Measurements from ENCODE around the gene EFCAB6. TPM values are rescaled to one million over a fixed set of nuclear protein-coding genes. Genes with fewer than 3 reads are reported as not detected.

The EFCAB6 gene
- total and polyA plus RNA-seq, 2 of the 4 experiments (the other 2 are of a cell fraction): 0.44 to 1.1 TPM

GRCh38 chr22:43618517-43618916 is 193.6 kb downstream of the EFCAB6 start:
- DNase-seq: no peak
- ChIA-PET CTCF (no interaction called here), POLR2A (ENCODE audit: unreplicated experiment) (no interaction called here)
- BruUV-seq (replicated peaks): no TSS peak
- intact Hi-C loops (cut with micrococcal nuclease): no loop called here
- WGBS, 2 experiments (ENCODE audit: extremely low coverage in 2 of 2, insufficient read length in 1 of 2): no CpG with 5 or more reads among the region's 4 CpGs
- Histone ChIP-seq H3K23ac (ENCODE audit: low read depth, low read length) (no peak overlapping the region), H2BK20ac (ENCODE audit: low read depth, low read length) (no peak overlapping the region), H3K79me1 (ENCODE audit: low read depth in 1 of 2, low read length in 2 of 2) (no peaks in the 10 kb centered on the region), H2AK5ac (ENCODE audit: low read depth, low read length) (no peak overlapping the region), H4K91ac (ENCODE audit: insufficient read depth, low read depth, low read length) (no peak overlapping the region), H3K4me1 (ENCODE audit: control insufficient read depth, insufficient read depth, low read length) (no peaks in the 10 kb centered on the region), H4K8ac (ENCODE audit: low read depth in 2 of 2, low read length in 2 of 2) (no peak overlapping the region), H3K27ac (ENCODE audit: insufficient read depth, low read length) (no peak overlapping the region), H2AK9ac (replicated peaks; ENCODE audit: low read depth, low read length, poor library complexity) (no peak overlapping the region), H3K36me3 (ENCODE audit: control insufficient read depth, insufficient read depth, low read length) (no peaks in the 10 kb centered on the region), H3K4me3 (ENCODE audit: insufficient read depth, low read depth, low read length) (no peak overlapping the region), H4K5ac (ENCODE audit: low read depth, low read length) (no peak overlapping the region), H3K18ac (ENCODE audit: low read depth, low read length) (no peak overlapping the region), H3K27me3 (ENCODE audit: control insufficient read depth, insufficient read depth, low read length) (no peaks in the 10 kb centered on the region; the same call in 1 of the 2 replicates), H3K9me1 (ENCODE audit: insufficient read depth, low read length) (no peaks in the 10 kb centered on the region), H3K4me2 (ENCODE audit: low read depth, low read length) (no peak overlapping the region), H2BK5ac (ENCODE audit: low read depth, low read length, poor library complexity, severe bottlenecking) (no peak overlapping the region), H3K9me3 (ENCODE audit: control insufficient read depth, insufficient read depth, low read length) (no peaks in the 10 kb centered on the region), H4K20me1 (ENCODE audit: insufficient read depth, low read length) (no peaks in the 10 kb centered on the region), H2AFZ (replicated peaks; ENCODE audit: low read length, poor library complexity) (no peak overlapping the region), H3K14ac (replicated peaks; ENCODE audit: low read depth, low read length) (no peak overlapping the region), H3K9ac (ENCODE audit: low read depth, low read length) (no peak overlapping the region), H3K56ac (ENCODE audit: extremely low read depth, insufficient read depth, low read length) (no peak overlapping the region), H2BK120ac (ENCODE audit: low read depth, low read length) (no peak overlapping the region), H2BK15ac (ENCODE audit: low read depth, low read length) (no peak overlapping the region), H3K4ac (ENCODE audit: low read depth, low read length) (no peak overlapping the region)
- in situ Hi-C loops (cut with MboI; ENCODE audit: low sequenced_read_pairs): no loop called here
- ATAC-seq (ENCODE audit: low read depth): no peak
- dilution Hi-C loops (cut with HindIII; ENCODE audit: low sequenced_read_pairs, unreplicated experiment): no loop called here
- TF ChIP-seq ELK1 (IDR thresholded peaks at IDR 0.05; ENCODE audit: borderline replicate concordance, low read depth, low read length) (no peak), RFX5 (IDR thresholded peaks at IDR 0.05; ENCODE audit: low read depth, low read length) (no peak), FOS (IDR thresholded peaks at IDR 0.05; ENCODE audit: low read depth, low read length) (no peak), SMC3 (IDR thresholded peaks at IDR 0.05; ENCODE audit: low read depth, low read length) (no peak), CEBPB (IDR thresholded peaks at IDR 0.05; ENCODE audit: low read depth, low read length) (no peak), POLR2A (IDR thresholded peaks at IDR 0.05; ENCODE audit: low read depth, low read length) (no peak), CHD1 (IDR thresholded peaks at IDR 0.05; ENCODE audit: low read depth, low read length) (no peak), BHLHE40 (IDR thresholded peaks at IDR 0.05; ENCODE audit: low read depth, low read length) (no peak)
